ENCODE results near the gene EFNB1. TPM values are rescaled to one million over a fixed set of nuclear protein-coding genes. Genes with fewer than 3 reads are reported as not detected.

The EFNB1 gene
- total and polyA plus RNA-seq, 2 of the 8 experiments (the other 6 are each of a cell fraction or from before 2014, with no cell fraction given), result 2.3 to 5.4 TPM

DNA sequence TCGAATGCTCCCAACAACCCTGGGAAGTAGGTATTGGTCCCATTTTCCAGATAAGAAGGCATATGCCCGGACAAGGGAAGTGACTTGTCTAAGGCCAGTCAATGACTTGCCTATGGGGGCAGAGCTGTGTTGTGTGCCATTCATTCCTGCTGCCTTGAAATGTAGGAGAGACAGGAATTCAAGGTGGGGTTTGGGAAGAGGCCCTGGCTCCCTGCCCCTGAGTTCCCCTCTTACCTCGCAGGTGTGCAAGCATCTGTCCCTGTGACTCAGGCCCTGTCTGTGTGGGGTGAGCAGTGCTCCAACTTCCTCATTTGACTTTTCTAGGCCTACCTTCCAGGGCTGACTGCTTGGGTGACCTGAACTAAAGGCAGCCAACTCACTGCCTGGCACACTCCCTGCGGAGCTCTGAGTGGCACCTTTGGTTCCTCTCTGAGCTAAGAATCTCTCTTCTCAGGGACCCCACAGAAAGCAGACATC, 5.1 kb downstream of the EFNB1 start (continued):
- TF ChIP-seq, protein P1, sequence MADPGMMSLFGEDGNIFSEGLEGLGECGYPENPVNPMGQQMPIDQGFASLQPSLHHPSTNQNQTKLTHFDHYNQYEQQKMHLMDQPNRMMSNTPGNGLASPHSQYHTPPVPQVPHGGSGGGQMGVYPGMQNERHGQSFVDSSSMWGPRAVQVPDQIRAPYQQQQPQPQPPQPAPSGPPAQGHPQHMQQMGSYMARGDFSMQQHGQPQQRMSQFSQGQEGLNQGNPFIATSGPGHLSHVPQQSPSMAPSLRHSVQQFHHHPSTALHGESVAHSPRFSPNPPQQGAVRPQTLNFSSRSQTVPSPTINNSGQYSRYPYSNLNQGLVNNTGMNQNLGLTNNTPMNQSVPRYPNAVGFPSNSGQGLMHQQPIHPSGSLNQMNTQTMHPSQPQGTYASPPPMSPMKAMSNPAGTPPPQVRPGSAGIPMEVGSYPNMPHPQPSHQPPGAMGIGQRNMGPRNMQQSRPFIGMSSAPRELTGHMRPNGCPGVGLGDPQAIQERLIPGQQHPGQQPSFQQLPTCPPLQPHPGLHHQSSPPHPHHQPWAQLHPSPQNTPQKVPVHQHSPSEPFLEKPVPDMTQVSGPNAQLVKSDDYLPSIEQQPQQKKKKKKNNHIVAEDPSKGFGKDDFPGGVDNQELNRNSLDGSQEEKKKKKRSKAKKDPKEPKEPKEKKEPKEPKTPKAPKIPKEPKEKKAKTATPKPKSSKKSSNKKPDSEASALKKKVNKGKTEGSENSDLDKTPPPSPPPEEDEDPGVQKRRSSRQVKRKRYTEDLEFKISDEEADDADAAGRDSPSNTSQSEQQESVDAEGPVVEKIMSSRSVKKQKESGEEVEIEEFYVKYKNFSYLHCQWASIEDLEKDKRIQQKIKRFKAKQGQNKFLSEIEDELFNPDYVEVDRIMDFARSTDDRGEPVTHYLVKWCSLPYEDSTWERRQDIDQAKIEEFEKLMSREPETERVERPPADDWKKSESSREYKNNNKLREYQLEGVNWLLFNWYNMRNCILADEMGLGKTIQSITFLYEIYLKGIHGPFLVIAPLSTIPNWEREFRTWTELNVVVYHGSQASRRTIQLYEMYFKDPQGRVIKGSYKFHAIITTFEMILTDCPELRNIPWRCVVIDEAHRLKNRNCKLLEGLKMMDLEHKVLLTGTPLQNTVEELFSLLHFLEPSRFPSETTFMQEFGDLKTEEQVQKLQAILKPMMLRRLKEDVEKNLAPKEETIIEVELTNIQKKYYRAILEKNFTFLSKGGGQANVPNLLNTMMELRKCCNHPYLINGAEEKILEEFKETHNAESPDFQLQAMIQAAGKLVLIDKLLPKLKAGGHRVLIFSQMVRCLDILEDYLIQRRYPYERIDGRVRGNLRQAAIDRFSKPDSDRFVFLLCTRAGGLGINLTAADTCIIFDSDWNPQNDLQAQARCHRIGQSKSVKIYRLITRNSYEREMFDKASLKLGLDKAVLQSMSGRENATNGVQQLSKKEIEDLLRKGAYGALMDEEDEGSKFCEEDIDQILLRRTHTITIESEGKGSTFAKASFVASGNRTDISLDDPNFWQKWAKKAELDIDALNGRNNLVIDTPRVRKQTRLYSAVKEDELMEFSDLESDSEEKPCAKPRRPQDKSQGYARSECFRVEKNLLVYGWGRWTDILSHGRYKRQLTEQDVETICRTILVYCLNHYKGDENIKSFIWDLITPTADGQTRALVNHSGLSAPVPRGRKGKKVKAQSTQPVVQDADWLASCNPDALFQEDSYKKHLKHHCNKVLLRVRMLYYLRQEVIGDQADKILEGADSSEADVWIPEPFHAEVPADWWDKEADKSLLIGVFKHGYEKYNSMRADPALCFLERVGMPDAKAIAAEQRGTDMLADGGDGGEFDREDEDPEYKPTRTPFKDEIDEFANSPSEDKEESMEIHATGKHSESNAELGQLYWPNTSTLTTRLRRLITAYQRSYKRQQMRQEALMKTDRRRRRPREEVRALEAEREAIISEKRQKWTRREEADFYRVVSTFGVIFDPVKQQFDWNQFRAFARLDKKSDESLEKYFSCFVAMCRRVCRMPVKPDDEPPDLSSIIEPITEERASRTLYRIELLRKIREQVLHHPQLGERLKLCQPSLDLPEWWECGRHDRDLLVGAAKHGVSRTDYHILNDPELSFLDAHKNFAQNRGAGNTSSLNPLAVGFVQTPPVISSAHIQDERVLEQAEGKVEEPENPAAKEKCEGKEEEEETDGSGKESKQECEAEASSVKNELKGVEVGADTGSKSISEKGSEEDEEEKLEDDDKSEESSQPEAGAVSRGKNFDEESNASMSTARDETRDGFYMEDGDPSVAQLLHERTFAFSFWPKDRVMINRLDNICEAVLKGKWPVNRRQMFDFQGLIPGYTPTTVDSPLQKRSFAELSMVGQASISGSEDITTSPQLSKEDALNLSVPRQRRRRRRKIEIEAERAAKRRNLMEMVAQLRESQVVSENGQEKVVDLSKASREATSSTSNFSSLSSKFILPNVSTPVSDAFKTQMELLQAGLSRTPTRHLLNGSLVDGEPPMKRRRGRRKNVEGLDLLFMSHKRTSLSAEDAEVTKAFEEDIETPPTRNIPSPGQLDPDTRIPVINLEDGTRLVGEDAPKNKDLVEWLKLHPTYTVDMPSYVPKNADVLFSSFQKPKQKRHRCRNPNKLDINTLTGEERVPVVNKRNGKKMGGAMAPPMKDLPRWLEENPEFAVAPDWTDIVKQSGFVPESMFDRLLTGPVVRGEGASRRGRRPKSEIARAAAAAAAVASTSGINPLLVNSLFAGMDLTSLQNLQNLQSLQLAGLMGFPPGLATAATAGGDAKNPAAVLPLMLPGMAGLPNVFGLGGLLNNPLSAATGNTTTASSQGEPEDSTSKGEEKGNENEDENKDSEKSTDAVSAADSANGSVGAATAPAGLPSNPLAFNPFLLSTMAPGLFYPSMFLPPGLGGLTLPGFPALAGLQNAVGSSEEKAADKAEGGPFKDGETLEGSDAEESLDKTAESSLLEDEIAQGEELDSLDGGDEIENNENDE (IDR thresholded peaks at IDR 0.05; ENCODE audit: insufficient replicate concordance, low read length), result no peak
- TF ChIP-seq SP4 (IDR thresholded peaks at IDR 0.05; ENCODE audit: low read length) (no peak), RFX5 (IDR thresholded peaks at IDR 0.05; ENCODE audit: borderline replicate concordance, low read depth, low read length) (no peak), ZNF274 (IDR thresholded peaks at IDR 0.05; ENCODE audit: borderline replicate concordance, extremely low read depth, low read length) (no peak), ASH2L (IDR thresholded peaks at IDR 0.05; ENCODE audit: low read length) (no peak), TCF12 (IDR thresholded peaks at IDR 0.05; ENCODE audit: low read depth, low read length) (no peak), SIN3A (conservative IDR thresholded peaks at IDR 0.05 in 1 of 2, IDR thresholded peaks at IDR 0.05 in 1 of 2; ENCODE audit: low read depth in 1 of 2, low read length in 2 of 2) (no peak), SP2 (IDR thresholded peaks at IDR 0.05; ENCODE audit: low read length) (no peak), BACH1 (IDR thresholded peaks at IDR 0.05; ENCODE audit: low read length) (no peak), CEBPB (IDR thresholded peaks at IDR 0.05; ENCODE audit: low read depth, low read length) (no peak), BCL11A (IDR thresholded peaks at IDR 0.05; ENCODE audit: low read depth in 2 of 2, low read length in 2 of 2) (no peak), TEAD4 (IDR thresholded peaks at IDR 0.05; ENCODE audit: low read depth, low read length) (no peak), POU5F1 (IDR thresholded peaks at IDR 0.05; ENCODE audit: low read depth, low read length) (no peak)
